Esophagus muscularis mucosa (tissue), 3 donors: Measurements from ENCODE around the gene ASF1A.

ENCODE experiments used
- POLR2A ChIP-seq: fragments of 450-650 bp; IDR thresholded peaks from one replicate; pipeline ENCODE4 v1.6.1; 2017; ENCODE audit warnings: antibody characterized with exemption, moderate library complexity, mild to moderate bottlenecking, low read depth
- POLR2AphosphoS5 ChIP-seq, 2 donors: sonication (generic); formaldehyde crosslinking; IDR thresholded peaks; one replicate each; pipeline ENCODE4 v1.6.1; 2017; ENCODE audit warnings: antibody characterized with exemption in 2 of 2
- TF ChIP-seq, protein P1 (sequence below), 3 experiments: fragments of 200-600 bp in 2 of 3; fragments of 450-650 bp in 1 of 3; sonication (generic) in 2 of 3; IDR thresholded peaks; one replicate each; pipeline ENCODE4 v1.5.1; 2017 to 2019; ENCODE audit warnings: antibody characterized with exemption in 3 of 3, mild to moderate bottlenecking in 2 of 3, moderate library complexity in 1 of 3

- TF ChIP-seq, protein P1, sequence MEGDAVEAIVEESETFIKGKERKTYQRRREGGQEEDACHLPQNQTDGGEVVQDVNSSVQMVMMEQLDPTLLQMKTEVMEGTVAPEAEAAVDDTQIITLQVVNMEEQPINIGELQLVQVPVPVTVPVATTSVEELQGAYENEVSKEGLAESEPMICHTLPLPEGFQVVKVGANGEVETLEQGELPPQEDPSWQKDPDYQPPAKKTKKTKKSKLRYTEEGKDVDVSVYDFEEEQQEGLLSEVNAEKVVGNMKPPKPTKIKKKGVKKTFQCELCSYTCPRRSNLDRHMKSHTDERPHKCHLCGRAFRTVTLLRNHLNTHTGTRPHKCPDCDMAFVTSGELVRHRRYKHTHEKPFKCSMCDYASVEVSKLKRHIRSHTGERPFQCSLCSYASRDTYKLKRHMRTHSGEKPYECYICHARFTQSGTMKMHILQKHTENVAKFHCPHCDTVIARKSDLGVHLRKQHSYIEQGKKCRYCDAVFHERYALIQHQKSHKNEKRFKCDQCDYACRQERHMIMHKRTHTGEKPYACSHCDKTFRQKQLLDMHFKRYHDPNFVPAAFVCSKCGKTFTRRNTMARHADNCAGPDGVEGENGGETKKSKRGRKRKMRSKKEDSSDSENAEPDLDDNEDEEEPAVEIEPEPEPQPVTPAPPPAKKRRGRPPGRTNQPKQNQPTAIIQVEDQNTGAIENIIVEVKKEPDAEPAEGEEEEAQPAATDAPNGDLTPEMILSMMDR (IDR thresholded peaks at IDR 0.05) = no peak
- no peak for TF ChIP-seq POLR2A
- no peak for TF ChIP-seq POLR2AphosphoS5 (IDR thresholded peaks at IDR 0.05)
Measured at GRCh38 chr6:118882314-118882905, 11.5 kb upstream of the ASF1A start.
